Trophoblast cell (in vitro differentiated cells and primary cell): ENCODE results near the gene MAT2B.
"Not testable (repeated sequence)": the region's sequence is repeated elsewhere in the genome, so short reads cannot be mapped to it uniquely, and the experiment has no call there.

Experiments used
- DNase-seq, 2 donors: peaks; one replicate each; pipeline ENCODE4 v3.0.0-alpha.2; 2016
- H2AFZ ChIP-seq: 2 replicates; pipeline ENCODE4 v1.6.1; 2013; ENCODE audit warnings: low read length, moderate library complexity, mild to moderate bottlenecking; ENCODE audit not compliant: insufficient read depth, poor library complexity
- H2AK5ac ChIP-seq: 2 replicates; pipeline ENCODE4 v1.6.1; 2013; ENCODE audit warnings: mild to moderate bottlenecking, low read length
- H2BK120ac ChIP-seq: 2 replicates; pipeline ENCODE4 v1.6.1; 2013; ENCODE audit warnings: low read length, mild to moderate bottlenecking, moderate library complexity; ENCODE audit not compliant: insufficient read depth, poor library complexity
- H2BK12ac ChIP-seq: 2 replicates; pipeline ENCODE4 v1.6.1; 2013; ENCODE audit warnings: mild to moderate bottlenecking, low read length, moderate library complexity
- H2BK5ac ChIP-seq: 2 replicates; pipeline ENCODE4 v1.6.1; 2013; ENCODE audit warnings: low read length, low read depth, moderate library complexity, mild to moderate bottlenecking; ENCODE audit not compliant: poor library complexity
- H3K14ac ChIP-seq: 2 replicates; pipeline ENCODE4 v1.6.1; 2013; ENCODE audit warnings: mild to moderate bottlenecking, low read length
- H3K18ac ChIP-seq: 2 replicates; pipeline ENCODE4 v1.6.1; 2013; ENCODE audit warnings: mild to moderate bottlenecking, low read length
- H3K23ac ChIP-seq: 2 replicates; pipeline ENCODE4 v1.6.1; 2013; ENCODE audit warnings: low read length
- H3K27ac ChIP-seq: 2 replicates; pipeline ENCODE4 v1.5.1; 2013; ENCODE audit warnings: low read depth, mild to moderate bottlenecking, inconsistent platforms, low read length, moderate library complexity
- H3K27me3 ChIP-seq: 2 replicates; pipeline ENCODE4 v1.6.1; 2013; ENCODE audit warnings: inconsistent platforms, mild to moderate bottlenecking, low read length, moderate library complexity; ENCODE audit not compliant: insufficient read depth
- H3K36me3 ChIP-seq, 2 experiments: 1 replicate in 1 of 2; 2 replicates in 1 of 2; pipeline ENCODE4 v1.6.1; 2013; ENCODE audit warnings: low read length in 2 of 2, mild to moderate bottlenecking in 2 of 2, moderate library complexity in 1 of 2; ENCODE audit not compliant: insufficient read depth in 2 of 2, control insufficient read depth in 1 of 2
- H3K4ac ChIP-seq: 2 replicates; pipeline ENCODE4 v1.6.1; 2013; ENCODE audit warnings: low read depth, mild to moderate bottlenecking, low read length, moderate library complexity
- H3K4me1 ChIP-seq, 2 experiments: 1 replicate in 1 of 2; 2 replicates in 1 of 2; pipeline ENCODE4 v1.6.1; 2013; ENCODE audit warnings: low read length in 2 of 2, mild to moderate bottlenecking in 2 of 2, moderate library complexity in 1 of 2; ENCODE audit not compliant: insufficient read depth in 2 of 2, control insufficient read depth in 1 of 2
- H3K4me2 ChIP-seq: 2 replicates; pipeline ENCODE4 v1.6.1; 2013; ENCODE audit warnings: inconsistent platforms, mild to moderate bottlenecking, low read length, moderate library complexity
- H3K4me3 ChIP-seq: 2 replicates; pipeline ENCODE4 v1.5.1; 2013; ENCODE audit warnings: mild to moderate bottlenecking, low read depth, low read length, inconsistent platforms
- H3K79me1 ChIP-seq: one replicate; pipeline ENCODE4 v1.6.1; 2013; ENCODE audit warnings: low read length
- H3K79me2 ChIP-seq: 2 replicates; pipeline ENCODE4 v1.6.1; 2013; ENCODE audit warnings: low read length, mild to moderate bottlenecking; ENCODE audit not compliant: control insufficient read depth, insufficient read depth, poor library complexity
- H3K9ac ChIP-seq: 2 replicates; pipeline ENCODE4 v1.6.1; 2013; ENCODE audit warnings: mild to moderate bottlenecking, low read length
- H3K9me3 ChIP-seq: 2 replicates; pipeline ENCODE4 v1.6.1; 2013; ENCODE audit warnings: low read depth, mild to moderate bottlenecking, control low read depth, inconsistent platforms, low read length; ENCODE audit not compliant: insufficient read depth
- H4K12ac ChIP-seq: 2 replicates; pipeline ENCODE4 v1.6.1; 2013; ENCODE audit warnings: low read depth, mild to moderate bottlenecking, low read length, moderate library complexity
- H4K8ac ChIP-seq: 2 replicates; pipeline ENCODE4 v1.6.1; 2013; ENCODE audit warnings: low read depth, mild to moderate bottlenecking, low read length, moderate library complexity
- H4K91ac ChIP-seq: one replicate; pipeline ENCODE4 v1.6.1; 2013; ENCODE audit warnings: low read depth, mild to moderate bottlenecking, low read length, moderate library complexity
- WGBS: extraction: QIAGEN DNeasy Blood & Tissue Kit; methylation state at CpG from one replicate; pipeline ENCODE4 v1.1.7; 2013; ENCODE audit warnings: missing lambda C conversion rate; ENCODE audit not compliant: insufficient read length, insufficient coverage; ENCODE audit errors: extremely low coverage; 5-methylcytosine and 5-hydroxymethylcytosine counted together

The MAT2B gene

DNA sequence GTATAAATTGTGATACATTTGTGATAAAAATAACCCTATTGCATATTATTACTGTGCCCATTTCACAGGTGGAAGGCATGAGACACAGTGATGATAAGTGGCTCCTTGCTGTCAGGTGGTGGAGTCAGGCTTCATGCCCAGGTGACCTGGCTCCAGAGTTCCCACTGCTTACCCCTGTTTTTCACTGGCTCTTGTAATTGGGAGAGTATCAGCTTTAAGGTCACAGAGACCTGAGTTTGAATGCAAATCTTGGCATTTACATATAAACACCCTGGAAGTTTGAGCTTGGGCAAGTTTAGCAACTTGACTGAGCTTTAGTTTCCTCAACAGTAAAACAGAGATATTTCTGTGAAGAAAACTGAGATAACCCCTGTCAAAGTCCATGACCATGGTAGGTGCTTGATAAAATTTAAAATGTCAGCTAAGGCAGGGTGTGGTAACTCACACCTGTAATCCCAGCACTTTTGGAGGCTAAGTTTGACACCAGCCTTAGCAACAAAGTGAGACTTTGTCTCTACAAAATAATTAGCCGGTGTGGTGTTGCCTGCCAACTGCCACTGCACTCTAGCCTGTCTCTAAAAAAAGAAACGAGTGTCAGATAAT lies 29.2 kb downstream of the MAT2B start:
- H4K91ac ChIP-seq, result no peak overlapping the region
- no peak overlapping the region for H3K4me2 ChIP-seq
- H3K79me1 ChIP-seq, result no peaks in the 10 kb centered on the region
- H3K79me2 ChIP-seq, result no peaks in the 10 kb centered on the region
- H3K9me3 ChIP-seq, result no peaks in the 10 kb centered on the region
- H3K27ac ChIP-seq, result no peak overlapping the region
- H2BK5ac ChIP-seq, result no peak overlapping the region
- WGBS, result no CpG with 5 or more reads among the region's 2 CpGs
- no peak overlapping the region for H2BK12ac ChIP-seq
- H4K8ac ChIP-seq, result no peak overlapping the region
- H3K4ac ChIP-seq, result no peak overlapping the region
- H2BK120ac ChIP-seq, result no peak overlapping the region
- H3K36me3 ChIP-seq, result no peaks in the 10 kb centered on the region
- H4K12ac ChIP-seq, result no peak overlapping the region
- H3K18ac ChIP-seq, result no peak overlapping the region
- H3K4me1 ChIP-seq, result no peaks in the 10 kb centered on the region
- no peak overlapping the region for H3K4me3 ChIP-seq
- H2AFZ ChIP-seq, result no peak overlapping the region
- peak overlapping the region; percentile 98 for H3K23ac ChIP-seq
- no peak overlapping the region for H3K9ac ChIP-seq
- no peak for DNase-seq
- H3K14ac ChIP-seq, result no peak overlapping the region
- no peak overlapping the region for H2AK5ac ChIP-seq
- H3K27me3 ChIP-seq, result no peaks in the 10 kb centered on the region

GRCh38 chr5:163535290-163535689 lies 29.9 kb downstream of the MAT2B start:
- H3K79me1 ChIP-seq, result no peaks in the 10 kb centered on the region
- no peak overlapping the region for H3K18ac ChIP-seq

DNA sequence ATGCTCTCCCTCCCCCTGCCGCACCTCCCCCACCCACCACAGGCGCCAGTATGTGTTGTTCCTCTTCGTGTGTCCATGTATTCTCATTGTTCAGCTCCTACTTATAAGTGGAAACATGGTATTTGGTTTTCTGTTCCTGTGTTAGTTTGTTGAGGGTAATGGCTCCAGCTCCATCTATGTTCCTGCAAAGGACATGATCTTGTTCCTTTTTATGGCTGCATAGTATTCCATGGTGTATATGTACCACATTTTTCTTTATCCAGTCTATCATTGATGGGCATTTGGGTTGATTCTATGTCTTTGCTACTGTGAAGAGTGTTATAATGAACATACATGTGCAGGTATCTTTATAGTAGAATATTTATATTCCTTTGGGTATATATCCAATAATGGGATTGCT lies 31.0 kb downstream of the MAT2B start:
- not testable (repeated sequence) for H3K23ac ChIP-seq, H2BK12ac ChIP-seq, H3K4me2 ChIP-seq, H4K8ac ChIP-seq, H3K27me3 ChIP-seq, H4K91ac ChIP-seq, H3K9ac ChIP-seq, H3K9me3 ChIP-seq, H2BK5ac ChIP-seq, H3K79me1 ChIP-seq, H3K18ac ChIP-seq, H3K14ac ChIP-seq, H3K79me2 ChIP-seq, H2AK5ac ChIP-seq, H2BK120ac ChIP-seq, H3K4ac ChIP-seq, H3K4me3 ChIP-seq, H3K4me1 ChIP-seq, H3K27ac ChIP-seq, H4K12ac ChIP-seq, H3K36me3 ChIP-seq, H2AFZ ChIP-seq, DNase-seq
- no CpG with 5 or more reads among the region's 3 CpGs for WGBS

More at GRCh38 chr5:163535290-163535689, 29.9 kb downstream of the MAT2B start:
- H3K79me2 ChIP-seq, result no peaks in the 10 kb centered on the region
- H3K14ac ChIP-seq, result no peak overlapping the region
- H3K23ac ChIP-seq, result no peak overlapping the region
- no peaks in the 10 kb centered on the region for H3K4me1 ChIP-seq
- no peak overlapping the region for H3K9ac ChIP-seq
- H2AK5ac ChIP-seq, result no peak overlapping the region
- no peak overlapping the region for H3K4ac ChIP-seq
- no peaks in the 10 kb centered on the region for H3K27me3 ChIP-seq
- no peak overlapping the region for H2BK120ac ChIP-seq
- no peak overlapping the region for H2AFZ ChIP-seq
- no peak overlapping the region for H3K4me2 ChIP-seq
- H4K12ac ChIP-seq, result no peak overlapping the region
- no peak for DNase-seq
- H3K4me3 ChIP-seq, result no peak overlapping the region
- H3K36me3 ChIP-seq, result no peaks in the 10 kb centered on the region
- no peak overlapping the region for H2BK5ac ChIP-seq
- no peak overlapping the region for H3K27ac ChIP-seq
- H2BK12ac ChIP-seq, result no peak overlapping the region
- no peaks in the 10 kb centered on the region for H3K9me3 ChIP-seq
- no CpG with 5 or more reads among the region's 3 CpGs for WGBS
- H4K91ac ChIP-seq, result no peak overlapping the region
- H4K8ac ChIP-seq, result no peak overlapping the region

GRCh38 chr5:163540696-163541095 lies 35.3 kb downstream of the MAT2B start:
- no peak overlapping the region for H2BK12ac ChIP-seq
- no peaks in the 10 kb centered on the region for H3K36me3 ChIP-seq
- no peak overlapping the region for H2AK5ac ChIP-seq
- H3K79me1 ChIP-seq, result no peaks in the 10 kb centered on the region
- no peaks in the 10 kb centered on the region for H3K4me1 ChIP-seq
- no peak overlapping the region for H4K8ac ChIP-seq
- H3K18ac ChIP-seq, result no peak overlapping the region
- no peak overlapping the region for H3K4me2 ChIP-seq
- no peak overlapping the region for H3K27ac ChIP-seq
- no peak overlapping the region for H3K9ac ChIP-seq
- H3K4me3 ChIP-seq, result no peak overlapping the region
- no peaks in the 10 kb centered on the region for H3K9me3 ChIP-seq
- no peak overlapping the region for H2AFZ ChIP-seq
- H3K79me2 ChIP-seq, result no peaks in the 10 kb centered on the region
- no peak overlapping the region for H3K14ac ChIP-seq
- no peak overlapping the region for H2BK120ac ChIP-seq
- no peak overlapping the region for H4K91ac ChIP-seq
- no peaks in the 10 kb centered on the region for H3K27me3 ChIP-seq
- no peak overlapping the region for H2BK5ac ChIP-seq
- H3K23ac ChIP-seq, result no peak overlapping the region
- peak in 1 of 2 donors; percentile 7 for DNase-seq
- no CpG with 5 or more reads among the region's 1 CpG for WGBS
- H3K4ac ChIP-seq, result no peak overlapping the region
- no peak overlapping the region for H4K12ac ChIP-seq
